Activated B cell treated with CpG ODN at 0.5 μM for 24 hours (primary cell): ENCODE measurements around the gene ANKS6. TPM values are rescaled to one million over a fixed set of nuclear protein-coding genes. Genes with fewer than 3 reads are reported as not detected.

Experiments used
- ATAC-seq: fragments of 200-7000 bp; cut with Tn5 transposase; one replicate; pipeline ENCODE4 v1.10.0; 2021; ENCODE audit warnings: low read depth, mild to moderate bottlenecking, moderate library complexity
- CTCF ChIA-PET: fragments of 350-600 bp; sonication (Branson Sonifier 250); formaldehyde crosslinking; loops from one replicate; lab custom pipeline; 2021; ENCODE audit warnings: antibody characterized with exemption; lab: Charles Lee
- POLR2A ChIA-PET: fragments of 350-600 bp; sonication (Branson Sonifier 250); formaldehyde crosslinking; loops from one replicate; lab custom pipeline; 2021; ENCODE audit warnings: antibody characterized with exemption; lab: Charles Lee
- DNase-seq: peaks from one replicate; pipeline ENCODE4 v3.0.0; 2022
- H3K27ac Mint-ChIP-seq: one replicate; pipeline ENCODE4 v1.8.0; 2020; ENCODE audit warnings: mixed read lengths
- H3K27me3 Mint-ChIP-seq: one replicate; pipeline ENCODE4 v1.8.0; 2021; ENCODE audit warnings: mixed read lengths
- H3K36me3 Mint-ChIP-seq: one replicate; pipeline ENCODE4 v1.8.0; 2021; ENCODE audit warnings: low read depth, mixed read lengths
- H3K4me1 Mint-ChIP-seq: one replicate; pipeline ENCODE4 v1.8.0; 2021; ENCODE audit warnings: mixed read lengths
- H3K4me3 Mint-ChIP-seq: one replicate; pipeline ENCODE4 v1.8.0; 2020; ENCODE audit warnings: mild to moderate bottlenecking, mixed read lengths
- H3K9me3 Mint-ChIP-seq: one replicate; pipeline ENCODE4 v1.8.0; 2020; ENCODE audit warnings: mixed read lengths
- intact Hi-C: fragments of 100-400 bp; cut with micrococcal nuclease; formaldehyde crosslinking; loops from one replicate; pipeline ENCODE4 v1.15.1; 2024
- total RNA-seq: library from RNA; stranded (reverse); gene quantifications from 2 replicates; pipeline ENCODE4 v1.2.3, GENCODE V29; 2022
- TF ChIP-seq, protein P1 (sequence below): fragments of 200-600 bp; IDR thresholded peaks from one replicate; pipeline ENCODE4 v1.8.0; 2022; ENCODE audit warnings: antibody characterized with exemption, mild to moderate bottlenecking

The ANKS6 gene
- total RNA-seq, 1 donor from 2014 or later, result 14.8 TPM

DNA sequence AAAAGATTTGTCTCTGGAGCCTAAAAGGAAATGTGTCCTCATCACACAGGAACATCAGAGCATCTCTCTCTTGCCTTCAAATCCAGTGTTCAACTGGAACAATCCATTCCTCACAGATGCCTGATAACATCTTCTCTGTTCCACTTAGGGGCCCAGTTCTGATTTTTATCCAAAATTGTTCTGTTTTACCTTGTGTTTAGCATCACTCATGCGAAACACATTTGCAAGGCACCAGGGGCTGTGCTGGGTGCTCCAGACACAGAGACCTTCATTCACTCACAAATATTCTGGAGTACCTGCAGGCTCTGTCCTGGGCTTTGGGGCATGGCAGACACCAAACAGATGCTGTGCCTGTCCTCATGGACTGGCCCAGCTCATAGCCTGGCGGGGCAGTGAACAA, 101.4 kb downstream of the ANKS6 start:
- Mint-ChIP-seq H3K4me3 (no peak overlapping the region), H3K9me3 (no peaks in the 10 kb centered on the region), H3K27me3 (peaks cover 14% of the 10 kb centered on the region), H3K4me1 (no peaks in the 10 kb centered on the region), H3K36me3 (no peaks in the 10 kb centered on the region), H3K27ac (no peak overlapping the region)
- ATAC-seq, result no peak
- CTCF ChIA-PET, result no interaction called here
- DNase-seq, result no peak
- TF ChIP-seq, protein P1, sequence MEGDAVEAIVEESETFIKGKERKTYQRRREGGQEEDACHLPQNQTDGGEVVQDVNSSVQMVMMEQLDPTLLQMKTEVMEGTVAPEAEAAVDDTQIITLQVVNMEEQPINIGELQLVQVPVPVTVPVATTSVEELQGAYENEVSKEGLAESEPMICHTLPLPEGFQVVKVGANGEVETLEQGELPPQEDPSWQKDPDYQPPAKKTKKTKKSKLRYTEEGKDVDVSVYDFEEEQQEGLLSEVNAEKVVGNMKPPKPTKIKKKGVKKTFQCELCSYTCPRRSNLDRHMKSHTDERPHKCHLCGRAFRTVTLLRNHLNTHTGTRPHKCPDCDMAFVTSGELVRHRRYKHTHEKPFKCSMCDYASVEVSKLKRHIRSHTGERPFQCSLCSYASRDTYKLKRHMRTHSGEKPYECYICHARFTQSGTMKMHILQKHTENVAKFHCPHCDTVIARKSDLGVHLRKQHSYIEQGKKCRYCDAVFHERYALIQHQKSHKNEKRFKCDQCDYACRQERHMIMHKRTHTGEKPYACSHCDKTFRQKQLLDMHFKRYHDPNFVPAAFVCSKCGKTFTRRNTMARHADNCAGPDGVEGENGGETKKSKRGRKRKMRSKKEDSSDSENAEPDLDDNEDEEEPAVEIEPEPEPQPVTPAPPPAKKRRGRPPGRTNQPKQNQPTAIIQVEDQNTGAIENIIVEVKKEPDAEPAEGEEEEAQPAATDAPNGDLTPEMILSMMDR, result no peak
- POLR2A ChIA-PET, result no interaction called here
- intact Hi-C loops, result no loop called here

DNA sequence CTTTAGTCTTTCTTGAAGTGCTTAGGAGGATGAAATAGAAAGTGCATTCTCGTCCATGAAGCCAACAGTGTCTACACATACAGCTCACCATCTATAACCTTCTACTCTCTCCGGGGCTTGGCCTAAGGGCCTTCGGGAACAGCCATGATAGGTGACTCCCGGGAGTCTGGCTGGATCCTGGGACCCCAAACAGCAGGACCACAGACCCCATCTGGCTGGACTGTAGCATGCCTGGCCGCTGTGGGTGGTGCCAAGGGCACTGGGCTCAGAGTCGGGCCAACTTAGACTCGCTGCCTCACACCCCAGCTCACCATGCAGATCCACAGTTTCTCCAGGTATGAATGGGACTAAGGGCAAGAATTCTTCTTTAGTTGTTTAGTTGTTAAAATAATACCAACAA, 104.0 kb downstream of the ANKS6 start:
- CTCF ChIA-PET, result no interaction called here
- POLR2A ChIA-PET, result no interaction called here
- no peak overlapping the region for H3K4me3 Mint-ChIP-seq
- H3K36me3 Mint-ChIP-seq, result no peaks in the 10 kb centered on the region
- no peak for ATAC-seq
- H3K27ac Mint-ChIP-seq, result no peak overlapping the region
- H3K4me1 Mint-ChIP-seq, result no peaks in the 10 kb centered on the region
- H3K9me3 Mint-ChIP-seq, result no peaks in the 10 kb centered on the region
- no peak for DNase-seq
- TF ChIP-seq, protein P1, result no peak
- peaks cover 12% of the 10 kb centered on the region for H3K27me3 Mint-ChIP-seq
- intact Hi-C loops, result no loop called here

DNA sequence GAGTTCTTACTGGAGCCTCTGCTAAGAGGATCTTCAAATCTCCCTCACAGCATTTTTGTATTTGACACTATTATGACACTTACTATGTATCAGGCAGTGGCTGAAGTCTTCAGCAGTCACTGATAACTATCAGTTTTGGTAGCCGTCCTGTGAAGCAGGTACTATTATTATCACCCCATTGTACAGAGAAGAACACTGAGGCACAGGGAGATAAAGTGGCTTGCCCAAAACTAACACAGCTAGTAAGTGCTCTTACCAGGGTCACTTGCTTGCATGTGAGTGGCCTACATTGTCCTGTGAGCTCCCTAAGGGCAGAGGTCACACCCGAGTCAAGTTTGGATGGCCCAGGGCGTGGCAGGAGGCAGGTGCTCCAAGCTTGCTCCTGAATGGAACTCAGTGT, 104.5 kb downstream of the ANKS6 start:
- POLR2A ChIA-PET, result no interaction called here
- Mint-ChIP-seq H3K4me1 (no peaks in the 10 kb centered on the region), H3K9me3 (no peaks in the 10 kb centered on the region), H3K27me3 (peaks cover 12% of the 10 kb centered on the region), H3K27ac (no peak overlapping the region), H3K36me3 (no peaks in the 10 kb centered on the region), H3K4me3 (no peak overlapping the region)
- CTCF ChIA-PET, result no interaction called here
- DNase-seq (no peak), ATAC-seq (no peak)
- TF ChIP-seq, protein P1, result no peak
- intact Hi-C loops, result no loop called here

DNA sequence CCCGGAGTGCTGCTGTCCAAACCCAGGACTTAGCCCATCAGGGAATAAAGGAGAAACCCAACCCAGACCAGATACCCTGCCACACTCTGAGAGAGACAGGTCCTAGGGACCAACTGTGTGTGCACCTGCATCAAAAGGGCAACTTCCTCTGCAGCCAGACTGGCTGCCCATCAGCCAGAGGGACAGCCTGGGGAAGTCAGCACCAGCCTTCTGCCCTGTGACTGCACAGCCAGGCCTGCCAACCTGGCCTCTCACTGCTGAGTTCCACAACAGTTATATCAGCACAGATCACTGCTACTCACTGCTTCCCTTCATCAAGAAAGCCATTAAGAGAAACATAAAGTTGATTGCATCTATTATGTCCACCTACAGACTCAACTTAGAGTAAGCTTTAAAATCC, 105.7 kb downstream of the ANKS6 start:
- Mint-ChIP-seq H3K4me3 (no peak overlapping the region), H3K27me3 (peaks cover 9% of the 10 kb centered on the region), H3K27ac (no peak overlapping the region), H3K4me1 (no peaks in the 10 kb centered on the region), H3K9me3 (no peaks in the 10 kb centered on the region), H3K36me3 (no peaks in the 10 kb centered on the region)
- ChIA-PET CTCF (no interaction called here), POLR2A (no interaction called here)
- intact Hi-C loops, result no loop called here
- ATAC-seq (no peak), DNase-seq (no peak)
- TF ChIP-seq, protein P1, result no peak

DNA sequence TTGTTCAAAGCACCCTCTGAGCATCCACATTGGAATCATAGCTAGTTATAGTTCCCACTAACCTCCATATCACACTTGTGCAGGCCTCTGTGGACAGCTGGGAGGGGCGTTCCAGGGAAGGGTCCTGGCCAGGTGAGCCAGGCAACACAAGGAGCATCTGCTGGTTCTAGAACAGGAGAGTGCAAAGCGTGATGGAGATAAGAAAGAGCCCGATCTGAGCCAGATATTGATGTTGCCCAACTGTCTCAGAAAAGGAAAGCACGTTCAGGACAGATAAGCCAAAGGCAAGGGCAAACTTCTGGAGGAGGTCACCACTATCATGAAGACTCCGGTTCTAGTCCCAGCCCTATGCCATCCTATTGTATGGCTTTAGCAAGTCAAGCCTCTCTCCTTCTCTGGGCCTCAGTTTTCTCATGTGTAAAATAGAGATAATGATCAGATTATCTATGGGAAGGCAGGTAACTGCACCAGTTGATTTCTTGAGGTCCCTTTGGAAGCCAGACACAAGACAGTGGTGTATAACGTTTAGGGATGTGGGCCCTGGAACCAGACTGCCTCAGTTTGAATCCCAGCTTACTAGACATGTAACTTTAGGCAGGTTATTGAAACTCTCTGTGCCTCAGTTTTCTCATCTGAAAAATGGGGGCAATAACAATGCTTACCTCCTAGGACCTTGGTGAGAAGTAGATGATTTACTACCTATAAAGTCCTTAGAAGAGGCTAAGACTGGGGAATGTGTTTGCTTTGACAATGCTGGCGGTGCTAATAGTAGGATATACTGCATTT, 107.5 kb downstream of the ANKS6 start:
- H3K27ac Mint-ChIP-seq, result no peak overlapping the region
- intact Hi-C loops, result no loop called here
- peaks cover 7% of the 10 kb centered on the region for H3K27me3 Mint-ChIP-seq
- H3K36me3 Mint-ChIP-seq, result no peaks in the 10 kb centered on the region
- ATAC-seq, result no peak
- H3K9me3 Mint-ChIP-seq, result no peaks in the 10 kb centered on the region
- DNase-seq, result no peak
- TF ChIP-seq, protein P1, result no peak
- no peaks in the 10 kb centered on the region for H3K4me1 Mint-ChIP-seq
- H3K4me3 Mint-ChIP-seq, result no peak overlapping the region
- CTCF ChIA-PET, result no interaction called here
- POLR2A ChIA-PET, result no interaction called here
